MCF 10A (cell line): Measurements from ENCODE around the gene CIDEB. TPM values are rescaled to one million over a fixed set of nuclear protein-coding genes. Genes with fewer than 3 reads are reported as not detected.

Experiments
- BruUV-seq: library from RNA; stranded (reverse); fragments of 400-500 nt; replicated peaks from 2 replicates; lab custom pipeline; 2021; lab: Mats Ljungman, UMichigan
- CTCF ChIA-PET: fragments of 300-600 bp; sonication (Branson Sonifier 250); formaldehyde crosslinking; extraction: SDS; loops from one replicate; lab custom pipeline; 2021; ENCODE audit warnings: antibody characterized with exemption, inconsistent platforms; lab: Yijun Ruan, JAX
- POLR2A ChIA-PET: fragments of 300-600, 350-650 bp; sonication (Branson Sonifier 250); formaldehyde crosslinking; extraction: SDS; loops from one replicate; lab custom pipeline; 2020; ENCODE audit warnings: antibody characterized with exemption, inconsistent platforms; lab: Yijun Ruan, JAX
- DNase-seq: peaks from one replicate; pipeline ENCODE4 v3.0.0-alpha.2; 2018; ENCODE audit not compliant: unreplicated experiment
- H3K27ac Mint-ChIP-seq: one replicate; pipeline ENCODE4 v1.8.0; 2022; ENCODE audit warnings: mild to moderate bottlenecking, low read depth, mixed read lengths; ENCODE audit not compliant: unreplicated experiment
- H3K27me3 Mint-ChIP-seq: one replicate; pipeline ENCODE4 v1.8.0; 2022; ENCODE audit warnings: mixed read lengths; ENCODE audit not compliant: insufficient read depth, unreplicated experiment
- H3K36me3 Mint-ChIP-seq: one replicate; pipeline ENCODE4 v1.8.0; 2022; ENCODE audit warnings: mild to moderate bottlenecking, moderate library complexity, mixed read lengths; ENCODE audit not compliant: insufficient read depth, unreplicated experiment
- H3K4me1 Mint-ChIP-seq: one replicate; pipeline ENCODE4 v1.8.0; 2022; ENCODE audit warnings: mixed read lengths; ENCODE audit not compliant: insufficient read depth, unreplicated experiment
- H3K4me3 Mint-ChIP-seq: one replicate; pipeline ENCODE4 v1.8.0; 2022; ENCODE audit warnings: mild to moderate bottlenecking, moderate library complexity, mixed read lengths; ENCODE audit not compliant: unreplicated experiment
- H3K9me3 Mint-ChIP-seq: one replicate; pipeline ENCODE4 v1.8.0; 2022; ENCODE audit warnings: mixed read lengths; ENCODE audit not compliant: unreplicated experiment
- CTCF ChIP-seq: fragments of 200-600 bp; IDR thresholded peaks from one replicate; pipeline ENCODE4 v1.8.0; 2022; ENCODE audit warnings: antibody characterized with exemption, mild to moderate bottlenecking; ENCODE audit not compliant: unreplicated experiment
- intact Hi-C: fragments of 100-400 bp; cut with micrococcal nuclease; formaldehyde crosslinking; loops from 2 replicates; pipeline ENCODE4 v1.14.1; 2022
- total RNA-seq: library from RNA; stranded (reverse); gene quantifications from 2 replicates; pipeline ENCODE4 v1.2.3, GENCODE V29; 2022

Gene CIDEB
- total RNA-seq, 1 experiment from 2014 or later = 1.3 TPM

GRCh38 chr14:24260780-24261157 is 47.0 kb downstream of the CIDEB start:
- H3K9me3 Mint-ChIP-seq = no peaks in the 10 kb centered on the region
- H3K4me1 Mint-ChIP-seq = peaks cover 54% of the 10 kb centered on the region
- no TSS peak for BruUV-seq
- H3K36me3 Mint-ChIP-seq = peaks cover 18% of the 10 kb centered on the region
- intact Hi-C loops = no loop called here
- ChIA-PET POLR2A (interaction anchor here (0.6 to 7.2 kb wide), 5 partner anchors 11 to 45 kb away, joined by 3 to 62 read pairs (median 10); partner anchors contain the start of genes DHRS1, MDP1, NOP9 and RABGGTA), CTCF (interaction anchor here (0.6 to 32.3 kb wide), 4 partner anchors 19 to 45 kb away, joined by 3 to 457 read pairs (median 198); partner anchors contain the start of genes DHRS1, MDP1, NOP9 and TINF2)
- peak overlapping the region; percentile 79 for H3K27ac Mint-ChIP-seq
- DNase-seq = no peak
- TF ChIP-seq CTCF = no peak
- no peaks in the 10 kb centered on the region for H3K27me3 Mint-ChIP-seq
- no peak overlapping the region for H3K4me3 Mint-ChIP-seq

DNA sequence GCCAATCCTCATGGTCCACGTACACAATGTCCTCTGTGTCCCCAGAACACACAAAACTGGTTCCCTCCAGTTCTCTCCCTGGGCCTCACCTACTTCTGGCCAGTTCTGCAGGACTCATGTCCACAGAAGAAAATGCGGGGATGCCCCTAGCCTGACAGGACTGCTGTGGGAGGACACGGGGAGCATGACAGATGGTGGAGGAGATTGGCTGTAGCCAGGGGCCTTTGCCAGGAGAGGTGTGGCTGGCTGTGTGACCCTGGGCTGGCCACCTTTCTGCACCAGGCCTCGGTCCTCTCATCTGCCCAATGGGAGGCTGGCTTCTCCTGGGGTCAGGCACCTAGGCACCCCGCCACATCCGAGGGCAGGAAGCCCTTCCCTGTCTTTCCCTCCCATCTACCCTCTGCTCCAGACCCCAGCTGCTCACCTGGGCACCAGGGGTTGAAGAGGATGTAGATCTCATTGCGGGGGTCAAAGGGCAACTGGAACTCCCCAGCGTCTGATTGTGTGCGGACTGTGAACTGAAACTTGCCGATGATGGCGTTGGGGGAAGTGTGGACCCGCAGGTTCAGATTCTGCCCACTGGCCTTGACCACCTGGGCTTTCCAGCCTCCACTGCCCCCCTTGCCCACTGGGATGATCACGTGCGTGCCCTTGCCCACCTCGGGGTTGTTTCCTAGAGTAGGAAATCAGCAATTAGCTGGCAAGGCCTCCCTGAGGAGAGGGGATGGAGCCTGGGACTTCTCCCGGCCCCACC is 47.6 kb downstream of the CIDEB start:
- peak overlapping the region; percentile 97 for H3K27ac Mint-ChIP-seq
- TF ChIP-seq CTCF = no peak
- intact Hi-C loops = no loop called here
- H3K9me3 Mint-ChIP-seq = no peaks in the 10 kb centered on the region
- H3K4me3 Mint-ChIP-seq = peak overlapping the region; percentile 57
- no TSS peak for BruUV-seq
- ChIA-PET CTCF (interaction anchor here (0.6 to 32.3 kb wide), 5 partner anchors 18 to 49 kb away, joined by 3 to 457 read pairs (median 34); partner anchors contain the start of genes CIDEB, DHRS1, LTB4R2 and MDP1), POLR2A (interaction anchor here (0.6 to 7.2 kb wide), 9 partner anchors 11 to 47 kb away, joined by 3 to 62 read pairs (median 9); partner anchors contain the start of genes CHMP4A, DHRS1, MDP1 and NOP9)
- DNase-seq = no peak
- peaks cover 54% of the 10 kb centered on the region for H3K4me1 Mint-ChIP-seq
- peaks cover 23% of the 10 kb centered on the region for H3K36me3 Mint-ChIP-seq
- H3K27me3 Mint-ChIP-seq = no peaks in the 10 kb centered on the region

GRCh38 chr14:24259282-24260025 is 48.3 kb downstream of the CIDEB start:
- intact Hi-C loops = no loop called here
- no peaks in the 10 kb centered on the region for H3K9me3 Mint-ChIP-seq
- no peak for TF ChIP-seq CTCF
- H3K4me1 Mint-ChIP-seq = peaks cover 48% of the 10 kb centered on the region
- H3K27me3 Mint-ChIP-seq = no peaks in the 10 kb centered on the region
- H3K27ac Mint-ChIP-seq = peak overlapping the region; percentile 97
- no TSS peak for BruUV-seq
- H3K36me3 Mint-ChIP-seq = peaks cover 23% of the 10 kb centered on the region
- ChIA-PET CTCF (interaction anchor here (1.3 to 32.3 kb wide), 4 partner anchors 11 to 49 kb away, joined by 7 to 457 read pairs (median 213); partner anchors contain the start of genes CIDEB, DHRS1, LTB4R2 and NOP9), POLR2A (interaction anchor here (0.5 to 4.0 kb wide), 14 partner anchors 11 to 145 kb away, joined by 3 to 24 read pairs (median 5); partner anchors contain the start of genes CHMP4A, DCAF11, NRL and RABGGTA)
- peak; percentile 66 for DNase-seq
- H3K4me3 Mint-ChIP-seq = peak overlapping the region; percentile 57
